Neutrophil (primary cell): ENCODE data around the gene GNA14.
"Not testable (repeated sequence)": the region's sequence is repeated elsewhere in the genome, so short reads cannot be mapped to it uniquely, and the experiment has no call there.

ENCODE experiments used
- H3K27ac ChIP-seq: fragments of 200-600 bp; sonication (generic); 2 replicates; pipeline ENCODE4 v1.5.1; 2016; ENCODE audit warnings: mild to moderate bottlenecking, moderate library complexity
- H3K27me3 ChIP-seq: fragments of 200-600 bp; sonication (generic); 2 replicates; pipeline ENCODE4 v1.6.0; 2016; ENCODE audit warnings: mild to moderate bottlenecking
- H3K36me3 ChIP-seq: fragments of 200-600 bp; sonication (generic); 2 replicates; pipeline ENCODE4 v1.5.1; 2017
- H3K4me1 ChIP-seq, 2 experiments: fragments of 200-600 bp in 1 of 2; sonication (generic) in 1 of 2; 1 replicate in 1 of 2; 2 replicates in 1 of 2; pipeline versions ENCODE4 v1.5.1 to v1.6.1; 2013 to 2016; ENCODE audit warnings: low read depth in 1 of 2, low read length in 1 of 2, mild to moderate bottlenecking in 1 of 2, moderate library complexity in 1 of 2; ENCODE audit not compliant: control insufficient read depth in 1 of 2, insufficient read depth in 1 of 2
- H3K4me3 ChIP-seq, 2 experiments: fragments of 200-600 bp in 1 of 2; sonication (generic) in 1 of 2; 1 replicate in 1 of 2; 2 replicates in 1 of 2; pipeline ENCODE4 v1.5.1; 2013 to 2016; ENCODE audit warnings: low read depth in 1 of 2, low read length in 1 of 2, mild to moderate bottlenecking in 1 of 2, moderate library complexity in 1 of 2
- H3K9me3 ChIP-seq: fragments of 200-600 bp; sonication (generic); 2 replicates; pipeline ENCODE4 v1.5.1; 2016
- CTCF ChIP-seq: fragments of 200-600 bp; sonication (generic); IDR thresholded peaks from 2 replicates; pipeline ENCODE4 v1.5.1; 2016; ENCODE audit warnings: antibody characterized with exemption

Gene GNA14

GRCh38 chr9:77403239-77403638 lies 244.9 kb downstream of the GNA14 start:
- Histone ChIP-seq H3K27me3 (no peaks in the 10 kb centered on the region), H3K4me3 (no peak overlapping the region), H3K27ac (no peak overlapping the region), H3K4me1 (no peaks in the 10 kb centered on the region), H3K9me3 (no peaks in the 10 kb centered on the region), H3K36me3 (peaks cover 6% of the 10 kb centered on the region)
- TF ChIP-seq CTCF, result no peak

GRCh38 chr9:77402286-77402685 lies 245.8 kb downstream of the GNA14 start:
- Histone ChIP-seq H3K9me3 (no peaks in the 10 kb centered on the region), H3K4me3 (no peak overlapping the region)

GRCh38 chr9:77399964-77400363 lies 248.2 kb downstream of the GNA14 start:
- H3K36me3 ChIP-seq, result no peaks in the 10 kb centered on the region
- no peak overlapping the region for H3K4me3 ChIP-seq
- H3K27ac ChIP-seq, result no peak overlapping the region
- TF ChIP-seq CTCF, result no peak
- no peaks in the 10 kb centered on the region for H3K27me3 ChIP-seq
- no peaks in the 10 kb centered on the region for H3K9me3 ChIP-seq
- H3K4me1 ChIP-seq, result no peaks in the 10 kb centered on the region

More at GRCh38 chr9:77402286-77402685, 245.8 kb downstream of the GNA14 start:
- Histone ChIP-seq H3K4me1 (no peaks in the 10 kb centered on the region), H3K27ac (no peak overlapping the region), H3K27me3 (no peaks in the 10 kb centered on the region), H3K36me3 (peaks cover 6% of the 10 kb centered on the region)
- no peak for TF ChIP-seq CTCF

GRCh38 chr9:77398581-77398980 lies 249.5 kb downstream of the GNA14 start:
- not testable (repeated sequence) for H3K4me1 ChIP-seq, H3K27me3 ChIP-seq, H3K27ac ChIP-seq, H3K4me3 ChIP-seq, H3K36me3 ChIP-seq, H3K9me3 ChIP-seq

GRCh38 chr9:77392328-77392727 lies 255.8 kb downstream of the GNA14 start:
- H3K9me3 ChIP-seq, result no peaks in the 10 kb centered on the region
- no peak overlapping the region for H3K4me3 ChIP-seq
- no peaks in the 10 kb centered on the region for H3K4me1 ChIP-seq
- H3K27me3 ChIP-seq, result no peaks in the 10 kb centered on the region
- TF ChIP-seq CTCF, result no peak
- H3K36me3 ChIP-seq, result no peaks in the 10 kb centered on the region
- H3K27ac ChIP-seq, result no peak overlapping the region

GRCh38 chr9:77391834-77392233 lies 256.3 kb downstream of the GNA14 start:
- Histone ChIP-seq H3K27ac (no peak overlapping the region), H3K4me3 (no peak overlapping the region), H3K9me3 (no peaks in the 10 kb centered on the region), H3K27me3 (no peaks in the 10 kb centered on the region), H3K36me3 (no peaks in the 10 kb centered on the region), H3K4me1 (no peaks in the 10 kb centered on the region)
- no peak for TF ChIP-seq CTCF
